CD14-positive monocyte (primary cell): ENCODE results near the gene FBXW11. TPM values are rescaled to one million over a fixed set of nuclear protein-coding genes. Genes with fewer than 3 reads are reported as not detected.
A peak's percentile ranks its signal among the peaks of the same experiment; 100 is the strongest.

Experiments
- DNase-seq, 3 donors: peaks; one replicate each; pipeline ENCODE4 v3.0.0-alpha.2; 2011 to 2022
- H2AFZ ChIP-seq: 2 replicates; pipeline ENCODE4 v1.6.0; 2012; ENCODE audit warnings: mild to moderate bottlenecking, low read depth, low read length, inconsistent platforms; ENCODE audit not compliant: insufficient read depth, poor library complexity, severe bottlenecking
- H3K27ac ChIP-seq, 2 donors: 1 replicate in 1 of 2; 2 replicates in 1 of 2; pipeline ENCODE4 v1.5.1; 2012 to 2013; ENCODE audit warnings: low read length in 2 of 2, control low read depth in 1 of 2, inconsistent platforms in 1 of 2, low read depth in 1 of 2, mild to moderate bottlenecking in 1 of 2
- H3K27me3 ChIP-seq, 2 donors: one replicate each; pipeline versions ENCODE4 v1.6.0 to v1.6.1; 2011 to 2013; ENCODE audit warnings: low read length in 2 of 2; ENCODE audit not compliant: control insufficient read depth in 2 of 2, insufficient read depth in 2 of 2
- H3K36me3 ChIP-seq, 2 donors: replicated peaks in 1 of 2; 1 replicate in 1 of 2; 2 replicates in 1 of 2; pipeline versions ENCODE4 v1.5.1 to v1.6.1; 2012 to 2013; ENCODE audit warnings: low read length in 2 of 2, control low read depth in 1 of 2, inconsistent platforms in 1 of 2, mild to moderate bottlenecking in 1 of 2; ENCODE audit not compliant: insufficient read depth in 2 of 2, control insufficient read depth in 1 of 2
- H3K4me1 ChIP-seq, 2 donors: 1 replicate in 1 of 2; 2 replicates in 1 of 2; pipeline versions ENCODE4 v1.5.1 to v1.6.1; 2012 to 2013; ENCODE audit warnings: low read length in 2 of 2, control low read depth in 1 of 2, inconsistent platforms in 1 of 2, mild to moderate bottlenecking in 1 of 2, moderate library complexity in 1 of 2; ENCODE audit not compliant: insufficient read depth in 2 of 2, control insufficient read depth in 1 of 2
- H3K4me2 ChIP-seq: replicated peaks from 2 replicates; pipeline ENCODE3; 2012; ENCODE audit warnings: low read length, moderate library complexity, mild to moderate bottlenecking; ENCODE audit not compliant: poor library complexity, severe bottlenecking; ENCODE audit errors: extremely low read depth
- H3K4me3 ChIP-seq, 3 experiments: fragments of 200-600 bp in 1 of 3; sonication (generic) in 1 of 3; replicated peaks in 1 of 3; 1 replicate in 2 of 3; 2 replicates in 1 of 3; pipeline ENCODE4 v1.5.1; 2011 to 2013; ENCODE audit warnings: low read length in 3 of 3, mild to moderate bottlenecking in 3 of 3, control low read depth in 2 of 3, low read depth in 2 of 3, inconsistent platforms in 1 of 3, moderate library complexity in 1 of 3
- H3K79me2 ChIP-seq: 2 replicates; pipeline ENCODE4 v1.6.0; 2012; ENCODE audit warnings: mild to moderate bottlenecking, control low read depth, inconsistent platforms, low read length, moderate library complexity; ENCODE audit not compliant: insufficient read depth
- H3K9ac ChIP-seq: 2 replicates; pipeline ENCODE4 v1.6.0; 2017; ENCODE audit warnings: low read length, mild to moderate bottlenecking; ENCODE audit not compliant: insufficient read depth, poor library complexity, severe bottlenecking
- H3K9me3 ChIP-seq, 2 donors: replicated peaks in 1 of 2; 1 replicate in 1 of 2; 2 replicates in 1 of 2; pipeline versions ENCODE4 v1.5.1 to v1.6.1; 2012 to 2013; ENCODE audit warnings: low read length in 2 of 2, control low read depth in 1 of 2; ENCODE audit not compliant: control insufficient read depth in 1 of 2, insufficient read depth in 1 of 2
- H4K20me1 ChIP-seq: 2 replicates; pipeline ENCODE4 v1.6.0; 2012; ENCODE audit warnings: mild to moderate bottlenecking, low read length, control low read depth, moderate library complexity; ENCODE audit not compliant: insufficient read depth
- H3K27ac Mint-ChIP-seq, 7 donors: one replicate each; pipeline ENCODE4 v1.8.0; 2020; ENCODE audit warnings: mild to moderate bottlenecking in 7 of 7, mixed read lengths in 7 of 7, moderate library complexity in 6 of 7, inconsistent platforms in 2 of 7
- H3K27me3 Mint-ChIP-seq, 3 donors: one replicate each; pipeline ENCODE4 v1.8.0; 2021 to 2022; ENCODE audit warnings: low read depth in 3 of 3, mild to moderate bottlenecking in 3 of 3, mixed read lengths in 3 of 3, moderate library complexity in 3 of 3, inconsistent platforms in 1 of 3
- H3K36me3 Mint-ChIP-seq, 2 donors: one replicate each; pipeline ENCODE4 v1.8.0; 2020; ENCODE audit warnings: mixed read lengths in 2 of 2, inconsistent platforms in 1 of 2, mild to moderate bottlenecking in 1 of 2
- H3K4me1 Mint-ChIP-seq: one replicate; pipeline ENCODE4 v1.8.0; 2020; ENCODE audit warnings: mild to moderate bottlenecking, mixed read lengths
- H3K4me3 Mint-ChIP-seq, 2 donors: one replicate each; pipeline ENCODE4 v1.8.0; 2020; ENCODE audit warnings: mild to moderate bottlenecking in 2 of 2, mixed read lengths in 2 of 2, moderate library complexity in 1 of 2
- H3K9me3 Mint-ChIP-seq, 7 donors: one replicate each; pipeline ENCODE4 v1.8.0; 2020 to 2022; ENCODE audit warnings: mixed read lengths in 7 of 7, mild to moderate bottlenecking in 6 of 7, moderate library complexity in 6 of 7, inconsistent platforms in 2 of 7
- WGBS: methylation state at CpG from one replicate; pipeline ENCODE4 v1.1.5; 2013; ENCODE audit warnings: missing lambda C conversion rate; ENCODE audit not compliant: insufficient coverage; 5-methylcytosine and 5-hydroxymethylcytosine counted together
- intact Hi-C, 2 donors: fragments of 100-400 bp; cut with micrococcal nuclease; formaldehyde crosslinking; loops; one replicate each; pipeline versions ENCODE4 v1.15.0 to v1.15.1; 2023
- polyA plus RNA-seq, 3 donors: library from polyadenylated mRNA; depleted of rRNA in 1 of 3; unstranded in 2 of 3; stranded (reverse) in 1 of 3; fragments of 300-500 nt in 2 of 3; fragments of >200 nt in 1 of 3; fragmentation: Illumina TruSeq in 2 of 3; gene quantifications; 1 replicate in 2 of 3; 2 replicates in 1 of 3; pipeline ENCODE4 v1.2.3, GENCODE V29; 2012 to 2021
- TF ChIP-seq, protein P1 (sequence below): fragments of 200-600 bp; IDR thresholded peaks from one replicate; pipeline ENCODE4 v1.8.0; 2022; ENCODE audit warnings: antibody characterized with exemption, mild to moderate bottlenecking

FBXW11 gene
- polyA plus RNA-seq, 3 donors: 15.0 to 24.5 (median 18.2) TPM

DNA sequence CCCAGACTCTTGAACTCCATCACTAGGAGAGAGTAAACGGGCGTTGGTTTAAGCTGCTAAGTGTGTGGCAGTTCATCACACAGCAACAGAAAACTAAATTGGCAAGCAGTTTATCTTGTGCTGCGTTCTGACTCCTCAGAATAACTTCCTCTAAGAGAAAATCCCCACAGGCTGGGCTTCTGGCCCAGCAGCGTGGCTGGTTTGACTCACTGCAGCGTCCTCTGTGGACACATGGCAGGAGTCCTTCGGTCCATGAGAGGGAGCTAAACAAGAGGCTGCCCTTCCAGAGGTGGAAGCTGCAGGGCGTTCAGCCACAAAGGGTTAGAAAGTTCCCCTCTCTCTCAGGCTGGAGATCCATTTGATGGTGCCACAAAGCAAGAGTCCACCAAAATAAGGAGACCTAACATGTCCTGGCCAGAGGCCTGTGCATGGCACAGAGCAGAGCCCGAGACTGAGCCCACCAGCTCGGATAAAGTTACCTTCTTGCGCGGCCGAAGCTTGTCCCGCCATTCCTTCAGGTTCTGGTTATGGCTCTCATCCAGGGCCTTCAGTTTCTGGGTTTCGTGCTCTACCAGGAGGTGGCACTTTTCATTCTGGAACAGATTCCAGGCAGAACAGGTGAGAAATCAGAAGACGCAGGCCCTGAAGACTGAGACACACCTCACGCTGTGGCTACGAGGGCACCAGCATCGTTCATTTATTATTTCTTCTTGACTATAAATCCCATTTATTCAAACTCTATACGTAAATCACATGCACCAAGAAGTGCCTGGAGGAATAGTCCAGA is 46.2 kb upstream of the FBXW11 start:
- no peak overlapping the region for H3K4me3 Mint-ChIP-seq
- H3K4me1 Mint-ChIP-seq: peaks cover 2% of the 10 kb centered on the region
- TF ChIP-seq, protein P1, sequence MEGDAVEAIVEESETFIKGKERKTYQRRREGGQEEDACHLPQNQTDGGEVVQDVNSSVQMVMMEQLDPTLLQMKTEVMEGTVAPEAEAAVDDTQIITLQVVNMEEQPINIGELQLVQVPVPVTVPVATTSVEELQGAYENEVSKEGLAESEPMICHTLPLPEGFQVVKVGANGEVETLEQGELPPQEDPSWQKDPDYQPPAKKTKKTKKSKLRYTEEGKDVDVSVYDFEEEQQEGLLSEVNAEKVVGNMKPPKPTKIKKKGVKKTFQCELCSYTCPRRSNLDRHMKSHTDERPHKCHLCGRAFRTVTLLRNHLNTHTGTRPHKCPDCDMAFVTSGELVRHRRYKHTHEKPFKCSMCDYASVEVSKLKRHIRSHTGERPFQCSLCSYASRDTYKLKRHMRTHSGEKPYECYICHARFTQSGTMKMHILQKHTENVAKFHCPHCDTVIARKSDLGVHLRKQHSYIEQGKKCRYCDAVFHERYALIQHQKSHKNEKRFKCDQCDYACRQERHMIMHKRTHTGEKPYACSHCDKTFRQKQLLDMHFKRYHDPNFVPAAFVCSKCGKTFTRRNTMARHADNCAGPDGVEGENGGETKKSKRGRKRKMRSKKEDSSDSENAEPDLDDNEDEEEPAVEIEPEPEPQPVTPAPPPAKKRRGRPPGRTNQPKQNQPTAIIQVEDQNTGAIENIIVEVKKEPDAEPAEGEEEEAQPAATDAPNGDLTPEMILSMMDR: no peak
- H3K4me2 ChIP-seq: no peak overlapping the region
- H3K27me3 Mint-ChIP-seq: peaks cover 0 to 5% (median 2%) of the 10 kb centered on the region in 3 donors
- peaks cover 93 to 100% of the 10 kb centered on the region in 2 donors for H3K36me3 Mint-ChIP-seq
- H3K9me3 Mint-ChIP-seq: no peaks in the 10 kb centered on the region
- no peak overlapping the region for H3K27ac ChIP-seq
- intact Hi-C loops: no loop called here
- H3K79me2 ChIP-seq: no peaks in the 10 kb centered on the region
- no peaks in the 10 kb centered on the region for H3K9me3 ChIP-seq
- peak overlapping the region in 2 of 7 donors; percentile 12 to 65 for H3K27ac Mint-ChIP-seq
- no peaks in the 10 kb centered on the region for H3K4me1 ChIP-seq
- no peak overlapping the region for H3K4me3 ChIP-seq
- H4K20me1 ChIP-seq: peaks cover 94% of the 10 kb centered on the region
- H3K27me3 ChIP-seq: no peaks in the 10 kb centered on the region
- H2AFZ ChIP-seq: no peak overlapping the region
- no peak for DNase-seq
- peaks cover 97 to 100% of the 10 kb centered on the region in 2 donors for H3K36me3 ChIP-seq
- no peak overlapping the region for H3K9ac ChIP-seq
- 95% methylated on average over 15 of the region's 19 CpGs for WGBS

DNA sequence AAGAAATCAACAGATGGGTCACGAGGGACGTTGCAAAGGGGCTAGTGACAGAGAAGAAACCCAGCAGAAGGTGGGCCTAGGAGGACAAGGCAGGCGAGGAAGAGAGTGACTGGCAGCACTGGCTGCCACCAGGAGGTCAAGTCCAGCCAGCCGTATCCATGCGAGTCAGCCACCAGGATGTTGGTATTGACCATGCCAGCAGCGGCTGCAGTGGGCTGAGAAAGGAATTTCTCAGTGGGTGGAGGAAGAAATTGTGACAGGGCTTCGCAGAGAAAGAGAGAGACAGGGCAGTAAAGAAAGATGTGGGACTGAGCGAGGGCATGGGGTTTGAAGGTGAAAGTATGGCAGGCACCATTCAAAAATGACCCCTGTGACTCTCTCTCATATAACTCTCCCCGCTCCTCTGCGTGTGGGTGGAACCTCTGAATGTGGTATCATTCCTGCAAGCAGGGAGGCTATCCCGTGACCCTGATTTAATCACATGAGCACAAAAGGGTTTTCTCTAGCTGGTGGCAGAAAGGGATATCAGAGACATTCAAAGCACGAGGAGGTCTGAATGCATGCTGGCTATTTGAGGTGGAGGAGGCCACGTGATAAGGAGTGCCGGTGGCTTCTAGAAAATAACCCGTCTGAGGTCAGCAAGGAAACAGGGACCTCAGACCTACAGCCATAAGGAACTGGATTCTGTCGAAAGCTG is 45.4 kb upstream of the FBXW11 start:
- Histone ChIP-seq H3K4me3 (no peak overlapping the region), H3K4me2 (no peak overlapping the region), H3K79me2 (no peaks in the 10 kb centered on the region), H3K36me3 (peaks cover 97 to 100% of the 10 kb centered on the region in 2 donors), H3K27ac (no peak overlapping the region), H3K9ac (no peak overlapping the region), H3K27me3 (no peaks in the 10 kb centered on the region), H3K9me3 (no peaks in the 10 kb centered on the region), H3K4me1 (no peaks in the 10 kb centered on the region), H2AFZ (no peak overlapping the region), H4K20me1 (peaks cover 94% of the 10 kb centered on the region)
- 96% methylated on average over 13 of the region's 16 CpGs for WGBS
- DNase-seq: no peak
- Mint-ChIP-seq H3K4me3 (no peak overlapping the region), H3K36me3 (peaks cover 94 to 100% of the 10 kb centered on the region in 2 donors), H3K27ac (peak overlapping the region in 4 of 7 donors; percentile 11 to 65 (median 54)), H3K27me3 (peaks cover 0 to 2% (median 2%) of the 10 kb centered on the region in 3 donors), H3K9me3 (peaks cover 0 to 2% (median 0%) of the 10 kb centered on the region in 7 donors), H3K4me1 (peaks cover 2% of the 10 kb centered on the region)
- intact Hi-C loops: no loop called here
- TF ChIP-seq, protein P1: no peak
